Measurements from ENCODE around the gene ABCG1. TPM values are rescaled to one million over a fixed set of nuclear protein-coding genes. Genes with fewer than 3 reads are reported as not detected.
"Not testable (repeated sequence)": the region's sequence is repeated elsewhere in the genome, so short reads cannot be mapped to it uniquely, and the experiment has no call there.

Gene ABCG1
- total and polyA plus RNA-seq, 12 donors, result 5.5 to 26.2 (median 14.6) TPM

DNA sequence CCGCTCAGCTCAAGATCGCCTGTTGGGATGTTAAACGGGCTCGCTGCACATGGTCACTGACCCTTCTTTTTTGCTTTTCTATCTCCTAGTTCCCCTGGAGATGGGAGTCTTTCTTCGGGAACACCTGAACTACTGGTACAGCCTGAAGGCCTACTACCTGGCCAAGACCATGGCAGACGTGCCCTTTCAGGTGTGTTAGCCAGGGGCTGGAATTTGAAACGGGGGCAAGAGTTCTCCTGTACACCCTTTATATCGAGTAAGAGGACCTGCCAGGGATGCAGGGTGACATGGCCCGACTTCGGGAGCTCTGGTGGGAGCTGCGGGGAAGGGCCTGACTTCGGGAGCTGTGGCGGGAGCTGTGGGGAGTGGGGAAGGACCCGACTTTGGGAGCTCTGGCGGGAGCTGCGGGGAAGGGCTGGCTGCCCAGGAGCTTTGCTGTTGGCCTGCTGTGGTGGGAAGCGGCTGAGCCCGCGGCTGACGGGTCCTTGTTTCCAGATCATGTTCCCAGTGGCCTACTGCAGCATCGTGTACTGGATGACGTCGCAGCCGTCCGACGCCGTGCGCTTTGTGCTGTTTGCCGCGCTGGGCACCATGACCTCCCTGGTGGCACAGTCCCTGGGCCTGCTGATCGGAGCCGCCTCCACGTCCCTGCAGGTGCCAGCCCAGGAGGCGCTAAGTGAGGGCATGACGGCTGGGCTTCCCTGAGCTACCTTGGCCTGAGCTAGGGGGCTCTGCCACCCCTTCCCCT lies 72.2 kb downstream of the ABCG1 start:
- DNase-seq, result no peak
- ATAC-seq, result no peak
- 88 to 90% methylated on average over 35 of the region's 35 CpGs for WGBS, 2 donors

DNA sequence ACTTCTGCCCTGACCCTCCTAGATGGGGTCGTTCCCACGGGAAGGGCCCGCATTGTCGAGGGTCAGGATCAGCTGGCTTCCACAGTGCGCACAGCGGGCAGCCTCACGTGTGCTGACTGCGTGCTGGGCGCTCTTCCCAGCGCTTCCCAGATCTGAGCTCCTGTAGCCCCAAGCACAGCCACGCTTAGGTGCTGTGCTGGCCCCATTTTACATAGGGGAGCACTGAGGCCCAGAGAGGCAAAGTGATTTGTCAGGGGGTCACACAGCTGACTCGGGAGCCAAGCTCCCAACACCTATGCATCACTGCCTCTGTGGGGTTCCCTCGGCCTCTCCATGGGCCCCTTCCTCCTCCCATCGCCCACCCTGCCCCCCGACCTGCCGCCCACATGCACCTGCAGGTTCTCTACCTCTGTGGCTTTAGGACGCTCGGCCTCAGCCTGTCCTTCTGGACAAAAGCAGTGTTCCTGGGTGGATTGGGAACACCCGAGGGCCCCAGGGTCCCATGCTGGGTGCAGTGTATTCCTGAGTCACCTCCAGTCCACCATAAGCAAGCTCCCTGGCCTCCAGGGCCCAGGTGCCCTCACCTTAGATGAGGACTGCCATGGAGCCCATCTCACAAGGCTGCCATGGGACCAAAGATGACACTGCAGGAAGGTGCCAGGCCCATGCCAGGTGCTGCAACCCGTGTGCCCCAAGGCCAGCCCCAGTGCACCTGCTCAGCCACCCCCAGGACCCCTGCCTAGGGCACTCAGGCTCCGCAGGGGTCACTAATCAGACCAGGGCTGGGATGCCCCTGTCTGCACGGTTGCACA lies 73.0 kb downstream of the ABCG1 start:
- Histone ChIP-seq H3K27ac (no peak overlapping the region), H3K9me3 (no peaks in the 10 kb centered on the region), H3K4me3 (no peak overlapping the region), H3K27me3 (no peaks in the 10 kb centered on the region), H3K36me3 (peaks cover 0 to 85% (median 21%) of the 10 kb centered on the region in 9 donors), H3K4me1 (no peaks in the 10 kb centered on the region)
- intact Hi-C loops (cut with DNase I), result no loop called here
- DNase-seq, result no peak
- TF ChIP-seq, protein P1, sequence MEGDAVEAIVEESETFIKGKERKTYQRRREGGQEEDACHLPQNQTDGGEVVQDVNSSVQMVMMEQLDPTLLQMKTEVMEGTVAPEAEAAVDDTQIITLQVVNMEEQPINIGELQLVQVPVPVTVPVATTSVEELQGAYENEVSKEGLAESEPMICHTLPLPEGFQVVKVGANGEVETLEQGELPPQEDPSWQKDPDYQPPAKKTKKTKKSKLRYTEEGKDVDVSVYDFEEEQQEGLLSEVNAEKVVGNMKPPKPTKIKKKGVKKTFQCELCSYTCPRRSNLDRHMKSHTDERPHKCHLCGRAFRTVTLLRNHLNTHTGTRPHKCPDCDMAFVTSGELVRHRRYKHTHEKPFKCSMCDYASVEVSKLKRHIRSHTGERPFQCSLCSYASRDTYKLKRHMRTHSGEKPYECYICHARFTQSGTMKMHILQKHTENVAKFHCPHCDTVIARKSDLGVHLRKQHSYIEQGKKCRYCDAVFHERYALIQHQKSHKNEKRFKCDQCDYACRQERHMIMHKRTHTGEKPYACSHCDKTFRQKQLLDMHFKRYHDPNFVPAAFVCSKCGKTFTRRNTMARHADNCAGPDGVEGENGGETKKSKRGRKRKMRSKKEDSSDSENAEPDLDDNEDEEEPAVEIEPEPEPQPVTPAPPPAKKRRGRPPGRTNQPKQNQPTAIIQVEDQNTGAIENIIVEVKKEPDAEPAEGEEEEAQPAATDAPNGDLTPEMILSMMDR (IDR thresholded peaks at IDR 0.05), result no peak
- WGBS, 2 donors, result 93 to 95% methylated on average over 22 of the region's 22 CpGs
- no peak for ATAC-seq

More for the DNA sequence above, 72.2 kb downstream of the ABCG1 start:
- Histone ChIP-seq H3K36me3 (peaks cover 0 to 85% (median 21%) of the 10 kb centered on the region in 9 donors), H3K9me3 (no peaks in the 10 kb centered on the region), H3K4me3 (no peak overlapping the region), H3K4me1 (no peaks in the 10 kb centered on the region), H3K27me3 (no peaks in the 10 kb centered on the region), H3K27ac (no peak overlapping the region)
- intact Hi-C loops (cut with DNase I), result no loop called here
- TF ChIP-seq, protein P1 (IDR thresholded peaks at IDR 0.05), result no peak

DNA sequence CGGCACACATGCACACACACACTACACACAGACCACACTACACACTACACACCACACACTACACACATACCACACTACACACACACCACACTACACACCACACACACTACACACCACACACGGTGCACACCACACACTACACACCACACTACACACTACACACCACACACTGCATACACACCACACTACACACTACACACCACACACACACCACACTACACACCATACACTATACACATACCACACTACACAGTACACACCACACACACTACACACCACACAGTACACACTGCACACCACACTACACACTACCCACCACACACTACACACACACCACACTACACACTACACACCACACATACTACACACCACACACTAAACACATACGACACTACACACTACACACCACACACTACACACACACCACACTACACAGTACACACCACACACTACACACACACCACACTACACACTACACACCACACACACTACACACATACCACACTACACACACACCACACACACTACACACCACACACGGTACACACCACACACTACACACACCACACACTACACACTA lies 73.7 kb downstream of the ABCG1 start:
- WGBS, 2 donors, result 95 to 97% methylated on average over 4 of the region's 4 CpGs
- H3K4me1 ChIP-seq; H3K27ac ChIP-seq; intact Hi-C loops (cut with DNase I); H3K9me3 ChIP-seq; DNase-seq; H3K27me3 ChIP-seq; ATAC-seq; H3K4me3 ChIP-seq: not testable (repeated sequence)
- H3K36me3 ChIP-seq, result peaks cover 0 to 85% (median 18%) of the 10 kb centered on the region in 9 donors

DNA sequence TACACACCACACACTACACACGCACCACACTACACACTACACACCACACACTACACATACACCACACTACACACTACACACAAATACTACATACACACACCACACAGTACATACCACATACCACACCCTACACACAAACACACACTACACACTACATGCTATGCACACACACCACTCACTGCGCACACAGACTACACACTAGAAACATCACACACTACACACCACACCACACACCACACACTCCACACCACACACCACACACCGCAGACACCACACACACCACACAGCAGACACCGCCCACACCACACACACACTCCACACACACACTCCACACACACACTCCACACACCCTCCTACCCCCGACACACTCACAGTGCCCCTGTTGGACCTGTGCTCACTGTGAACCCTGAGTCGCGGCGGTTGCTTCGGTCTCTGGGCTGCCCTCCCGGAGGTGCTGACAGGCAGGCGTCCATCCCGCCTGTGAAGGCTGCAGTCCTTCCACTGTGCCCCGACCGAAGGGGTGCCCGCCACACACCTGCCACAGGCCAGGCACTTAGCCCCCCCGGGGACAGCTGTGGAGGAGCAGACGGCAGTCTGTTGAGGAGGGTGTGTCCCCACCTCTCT lies 74.8 kb downstream of the ABCG1 start:
- Histone ChIP-seq H3K36me3 (peaks cover 0 to 81% (median 10%) of the 10 kb centered on the region in 9 donors), H3K27ac (no peak overlapping the region), H3K4me3 (no peak overlapping the region), H3K9me3 (no peaks in the 10 kb centered on the region), H3K4me1 (peaks cover 0 to 5% (median 0%) of the 10 kb centered on the region in 9 donors), H3K27me3 (no peaks in the 10 kb centered on the region)
- DNase-seq, result no peak
- intact Hi-C loops (cut with DNase I), result no loop called here
- TF ChIP-seq, protein P1 (IDR thresholded peaks at IDR 0.05), result no peak
- WGBS, 2 donors, result 85 to 89% methylated on average over 17 of the region's 17 CpGs
- peak in 2 of 8 donors; percentile 19 to 24 for ATAC-seq

Measured in heart right ventricle (tissue), 16 donors.